SU-DHL-6 (cell line): ENCODE results near the gene ZNF283.
"Not testable (repeated sequence)": the region's sequence is repeated elsewhere in the genome, so short reads cannot be mapped to it uniquely, and the experiment has no call there.

ENCODE experiments used
- CTCF ChIP-seq: fragments of 200-600 bp; sonication (generic); IDR thresholded peaks from one replicate; pipeline ENCODE4 v1.5.1; 2017; ENCODE audit warnings: antibody characterized with exemption, mild to moderate bottlenecking, low read length, moderate library complexity; ENCODE audit not compliant: insufficient read depth, poor library complexity, severe bottlenecking
- EZH2phosphoT487 ChIP-seq: fragments of 200-600 bp; sonication (generic), shearing (Covaris generic); conservative IDR thresholded peaks from 2 replicates; pipeline ENCODE4 v1.6.1; 2018; ENCODE audit warnings: mild to moderate bottlenecking, antibody characterized with exemption, low read length, moderate library complexity, mixed read lengths

GRCh38 chr19:43824572-43824971 lies 2.5 kb upstream of the ZNF283 start:
- not testable (repeated sequence) for TF ChIP-seq CTCF, EZH2phosphoT487
